H9 (cell line): ENCODE data around the gene PARK7. TPM values are rescaled to one million over a fixed set of nuclear protein-coding genes. Genes with fewer than 3 reads are reported as not detected.

Source experiments
- DNase-seq: peaks from one replicate; pipeline ENCODE4 v3.0.0-alpha.2; 2017
- H2AFZ ChIP-seq: one replicate; pipeline ENCODE4 v1.6.1; 2013; ENCODE audit warnings: mild to moderate bottlenecking, low read length, control low read depth, moderate library complexity
- H2AK5ac ChIP-seq: 2 replicates; pipeline ENCODE4 v1.6.1; 2013; ENCODE audit warnings: low read length, control low read depth, mixed read lengths; ENCODE audit not compliant: insufficient read length
- H2BK120ac ChIP-seq: one replicate; pipeline ENCODE4 v1.6.1; 2013; ENCODE audit warnings: low read depth, mild to moderate bottlenecking, low read length, control low read depth, inconsistent platforms; ENCODE audit not compliant: poor library complexity, severe bottlenecking
- H2BK12ac ChIP-seq: 2 replicates; pipeline ENCODE4 v1.6.1; 2013; ENCODE audit warnings: low read length, control low read depth, mixed read lengths, low read depth; ENCODE audit not compliant: insufficient read length
- H2BK15ac ChIP-seq: 2 replicates; pipeline ENCODE4 v1.6.1; 2013; ENCODE audit warnings: low read depth, low read length, control low read depth
- H2BK20ac ChIP-seq: one replicate; pipeline ENCODE4 v1.6.1; 2013; ENCODE audit warnings: low read depth, mild to moderate bottlenecking, low read length, control low read depth, inconsistent platforms; ENCODE audit not compliant: poor library complexity, severe bottlenecking
- H2BK5ac ChIP-seq: 2 replicates; pipeline ENCODE4 v1.6.1; 2013; ENCODE audit warnings: low read length, control low read depth, mixed read lengths; ENCODE audit not compliant: insufficient read length
- H3K14ac ChIP-seq: 2 replicates; pipeline ENCODE4 v1.6.1; 2013; ENCODE audit warnings: low read length, control low read depth; ENCODE audit not compliant: insufficient read depth
- H3K18ac ChIP-seq: 2 replicates; pipeline ENCODE4 v1.6.1; 2013; ENCODE audit warnings: low read depth, mild to moderate bottlenecking, mixed read lengths, low read length, control low read depth; ENCODE audit not compliant: insufficient read length
- H3K23ac ChIP-seq: 2 replicates; pipeline ENCODE4 v1.6.1; 2013; ENCODE audit warnings: low read length, control low read depth, mixed read lengths, low read depth; ENCODE audit not compliant: insufficient read length
- H3K23me2 ChIP-seq: 2 replicates; pipeline ENCODE4 v1.6.1; 2013; ENCODE audit warnings: low read depth, mild to moderate bottlenecking, mixed read lengths, low read length, control low read depth; ENCODE audit not compliant: insufficient read length, poor library complexity, severe bottlenecking
- H3K27ac ChIP-seq: 2 replicates; pipeline ENCODE4 v1.5.1; 2013; ENCODE audit warnings: low read length, control low read depth, mixed read lengths, low read depth; ENCODE audit not compliant: insufficient read length
- H3K27me3 ChIP-seq: 2 replicates; pipeline ENCODE4 v1.6.1; 2013; ENCODE audit warnings: low read length, control low read depth, inconsistent platforms; ENCODE audit not compliant: insufficient read depth
- H3K4ac ChIP-seq: 2 replicates; pipeline ENCODE4 v1.6.1; 2013; ENCODE audit warnings: low read depth, mild to moderate bottlenecking, control low read depth, inconsistent platforms, low read length, moderate library complexity
- H3K4me1 ChIP-seq: 2 replicates; pipeline ENCODE4 v1.6.1; 2013; ENCODE audit warnings: low read length, control low read depth, inconsistent platforms; ENCODE audit not compliant: insufficient read depth
- H3K4me2 ChIP-seq: 2 replicates; pipeline ENCODE4 v1.6.1; 2013; ENCODE audit warnings: low read length, control low read depth, mixed read lengths; ENCODE audit not compliant: insufficient read length, insufficient read depth
- H3K56ac ChIP-seq: 2 replicates; pipeline ENCODE4 v1.6.1; 2013; ENCODE audit warnings: low read depth, mild to moderate bottlenecking, mixed read lengths, low read length, control low read depth; ENCODE audit not compliant: insufficient read length
- H3K79me1 ChIP-seq: 2 replicates; pipeline ENCODE4 v1.6.1; 2013; ENCODE audit warnings: low read depth, mild to moderate bottlenecking, moderate library complexity, low read length, control low read depth, inconsistent platforms; ENCODE audit not compliant: insufficient read depth, poor library complexity, severe bottlenecking
- H3K79me2 ChIP-seq: 2 replicates; pipeline ENCODE4 v1.6.1; 2013; ENCODE audit warnings: low read length, control low read depth, inconsistent platforms; ENCODE audit not compliant: insufficient read depth
- H3K9ac ChIP-seq: 2 replicates; pipeline ENCODE4 v1.6.1; 2013; ENCODE audit warnings: low read length, control low read depth, mixed read lengths; ENCODE audit not compliant: insufficient read length; ENCODE audit errors: extremely low read depth
- H3K9me3 ChIP-seq: one replicate; pipeline ENCODE4 v1.6.1; 2013; ENCODE audit warnings: low read depth, low read length, inconsistent platforms; ENCODE audit not compliant: control insufficient read depth
- H3T11ph ChIP-seq: one replicate; pipeline ENCODE4 v1.6.1; 2013; ENCODE audit warnings: mild to moderate bottlenecking, low read length, control low read depth, inconsistent platforms
- H4K20me1 ChIP-seq: one replicate; pipeline ENCODE4 v1.6.1; 2013; ENCODE audit not compliant: control insufficient read depth, insufficient read length, insufficient read depth
- H4K5ac ChIP-seq: 2 replicates; pipeline ENCODE4 v1.6.1; 2013; ENCODE audit warnings: low read depth, mild to moderate bottlenecking, mixed read lengths, low read length, control low read depth; ENCODE audit not compliant: insufficient read length
- H4K8ac ChIP-seq: replicated peaks from 2 replicates; pipeline ENCODE4 v1.6.1; 2013; ENCODE audit warnings: low read length, control low read depth, mixed read lengths, low read depth; ENCODE audit not compliant: insufficient read length
- H4K91ac ChIP-seq: 2 replicates; pipeline ENCODE4 v1.6.1; 2013; ENCODE audit warnings: low read depth, mild to moderate bottlenecking, moderate library complexity, mixed read lengths, low read length, control low read depth; ENCODE audit not compliant: insufficient read length
- H3K27ac Mint-ChIP-seq, 3 experiments: 2 replicates in 2 of 3; 3 replicates in 1 of 3; pipeline ENCODE4 v1.8.0; 2020 to 2021; ENCODE audit warnings: mixed read lengths in 3 of 3, mild to moderate bottlenecking in 1 of 3, moderate library complexity in 1 of 3
- H3K27me3 Mint-ChIP-seq: 2 replicates; pipeline ENCODE4 v1.8.0; 2021; ENCODE audit warnings: low read depth, mild to moderate bottlenecking, moderate library complexity, mixed read lengths
- H3K36me3 Mint-ChIP-seq, 3 experiments: 2 replicates in 2 of 3; 3 replicates in 1 of 3; pipeline ENCODE4 v1.8.0; 2020 to 2021; ENCODE audit warnings: low read depth in 3 of 3, mixed read lengths in 3 of 3; ENCODE audit not compliant: insufficient read depth in 1 of 3
- H3K4me1 Mint-ChIP-seq, 2 experiments: 2 replicates each; pipeline ENCODE4 v1.8.0; 2020; ENCODE audit warnings: mixed read lengths in 2 of 2
- H3K4me3 Mint-ChIP-seq, 2 experiments: 2 replicates in 1 of 2; 3 replicates in 1 of 2; pipeline ENCODE4 v1.8.0; 2020 to 2021; ENCODE audit warnings: mild to moderate bottlenecking in 2 of 2, mixed read lengths in 2 of 2, moderate library complexity in 1 of 2
- H3K9me3 Mint-ChIP-seq, 2 experiments: 2 replicates in 1 of 2; 3 replicates in 1 of 2; pipeline ENCODE4 v1.8.0; 2020; ENCODE audit warnings: mild to moderate bottlenecking in 2 of 2, mixed read lengths in 2 of 2, moderate library complexity in 1 of 2
- WGBS: extraction: QIAGEN DNeasy Blood & Tissue Kit; methylation state at CpG from one replicate; pipeline ENCODE4 v1.1.7; 2013; ENCODE audit warnings: missing lambda C conversion rate, low lambda C conversion rate, mixed read lengths; ENCODE audit not compliant: insufficient read length; ENCODE audit errors: extremely low coverage; 5-methylcytosine and 5-hydroxymethylcytosine counted together
- total RNA-seq: library from RNA; stranded (reverse); gene quantifications from 2 replicates; pipeline ENCODE4 v1.2.1, GENCODE V29; 2021
- TF ChIP-seq, protein P1 (sequence below): fragments of 200-600 bp; sonication (generic); conservative IDR thresholded peaks from 3 replicates; pipeline ENCODE4 v1.8.0; 2021; ENCODE audit warnings: antibody characterized with exemption, mild to moderate bottlenecking

Gene PARK7
- total RNA-seq, 1 experiment from 2014 or later: 370 TPM

DNA sequence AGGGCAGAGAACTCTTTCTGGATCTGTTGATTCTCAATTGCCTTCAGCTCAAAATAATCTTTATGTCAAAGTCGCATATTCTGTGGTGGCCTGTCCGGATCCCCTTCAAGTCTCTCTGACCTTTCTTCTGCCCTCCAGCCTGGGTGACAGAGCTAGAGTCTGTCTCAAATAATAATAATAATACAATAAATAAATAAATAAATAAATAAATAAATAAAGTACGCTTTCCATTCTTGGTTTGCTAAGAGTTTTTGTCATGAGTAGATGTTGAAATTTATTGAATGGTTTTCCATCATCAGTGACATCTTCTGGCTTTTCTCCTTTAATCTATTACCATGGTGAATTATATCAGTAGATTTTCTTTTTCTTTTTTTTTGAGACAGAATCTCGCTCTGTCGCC, 33.9 kb downstream of the PARK7 start:
- peak overlapping the region; percentile 96 for H2BK20ac ChIP-seq
- Mint-ChIP-seq H3K4me3 (no peak overlapping the region), H3K4me1 (peaks cover 13 to 40% of the 10 kb centered on the region in 2 experiments), H3K36me3 (peaks cover 9 to 17% (median 16%) of the 10 kb centered on the region in 3 experiments), H3K9me3 (peaks cover 3 to 7% of the 10 kb centered on the region in 2 experiments; a peak in 4 of 5 replicates), H3K27ac (no peak overlapping the region), H3K27me3 (no peaks in the 10 kb centered on the region; the same call in 1 of the 2 replicates)
- H3K4ac ChIP-seq: no peak overlapping the region
- no CpG with 5 or more reads among the region's 5 CpGs for WGBS
- H3K27ac ChIP-seq: no peak overlapping the region
- no peak overlapping the region for H2BK5ac ChIP-seq
- no peaks in the 10 kb centered on the region for H3K79me1 ChIP-seq
- DNase-seq: no peak
- no peak overlapping the region for H4K5ac ChIP-seq
- H2AK5ac ChIP-seq: no peak overlapping the region
- H3K56ac ChIP-seq: no peak overlapping the region
- no peaks in the 10 kb centered on the region for H3K9me3 ChIP-seq
- no peaks in the 10 kb centered on the region for H3K79me2 ChIP-seq
- no peak overlapping the region for H2BK120ac ChIP-seq
- H2AFZ ChIP-seq: no peak overlapping the region
- no peak overlapping the region for H3K23ac ChIP-seq
- H3K18ac ChIP-seq: no peak overlapping the region
- H3K9ac ChIP-seq: no peak overlapping the region
- H4K20me1 ChIP-seq: peaks cover under 1% of the 10 kb centered on the region
- H3K27me3 ChIP-seq: no peaks in the 10 kb centered on the region
- H3K4me2 ChIP-seq: no peak overlapping the region
- H4K91ac ChIP-seq: no peak overlapping the region
- TF ChIP-seq, protein P1, sequence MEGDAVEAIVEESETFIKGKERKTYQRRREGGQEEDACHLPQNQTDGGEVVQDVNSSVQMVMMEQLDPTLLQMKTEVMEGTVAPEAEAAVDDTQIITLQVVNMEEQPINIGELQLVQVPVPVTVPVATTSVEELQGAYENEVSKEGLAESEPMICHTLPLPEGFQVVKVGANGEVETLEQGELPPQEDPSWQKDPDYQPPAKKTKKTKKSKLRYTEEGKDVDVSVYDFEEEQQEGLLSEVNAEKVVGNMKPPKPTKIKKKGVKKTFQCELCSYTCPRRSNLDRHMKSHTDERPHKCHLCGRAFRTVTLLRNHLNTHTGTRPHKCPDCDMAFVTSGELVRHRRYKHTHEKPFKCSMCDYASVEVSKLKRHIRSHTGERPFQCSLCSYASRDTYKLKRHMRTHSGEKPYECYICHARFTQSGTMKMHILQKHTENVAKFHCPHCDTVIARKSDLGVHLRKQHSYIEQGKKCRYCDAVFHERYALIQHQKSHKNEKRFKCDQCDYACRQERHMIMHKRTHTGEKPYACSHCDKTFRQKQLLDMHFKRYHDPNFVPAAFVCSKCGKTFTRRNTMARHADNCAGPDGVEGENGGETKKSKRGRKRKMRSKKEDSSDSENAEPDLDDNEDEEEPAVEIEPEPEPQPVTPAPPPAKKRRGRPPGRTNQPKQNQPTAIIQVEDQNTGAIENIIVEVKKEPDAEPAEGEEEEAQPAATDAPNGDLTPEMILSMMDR: no peak
- no peak overlapping the region for H2BK15ac ChIP-seq
- H2BK12ac ChIP-seq: no peak overlapping the region
- H3K4me1 ChIP-seq: no peaks in the 10 kb centered on the region
- no peaks in the 10 kb centered on the region for H3K23me2 ChIP-seq
- no peak overlapping the region for H4K8ac ChIP-seq
- no peak overlapping the region for H3K14ac ChIP-seq
- H3T11ph ChIP-seq: no peak overlapping the region
